Measurements from ENCODE around the gene NIPA2. TPM values are rescaled to one million over a fixed set of nuclear protein-coding genes. Genes with fewer than 3 reads are reported as not detected.

NIPA2 gene
- total RNA-seq, 1 donor from 2014 or later, result 98.8 TPM

DNA sequence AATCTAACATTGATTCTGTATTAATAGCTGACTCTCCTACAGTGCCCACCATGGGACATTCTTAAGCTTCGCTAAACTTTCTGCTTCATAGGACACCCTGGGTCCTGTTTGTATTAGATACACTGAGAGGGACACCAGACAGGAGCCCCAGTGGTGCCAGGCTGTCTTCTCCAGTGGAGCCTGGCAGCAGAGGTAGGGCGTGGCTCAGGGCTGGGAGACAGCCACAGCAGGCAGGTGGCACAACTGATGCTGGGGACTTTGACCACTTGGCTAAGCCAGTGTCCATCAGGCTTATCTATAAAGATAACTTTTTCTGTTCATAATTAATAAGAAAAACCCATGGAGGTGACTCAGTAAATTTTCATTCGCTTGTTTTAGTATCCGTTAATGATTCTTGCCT lies 30.2 kb upstream of the NIPA2 start:
- DNase-seq, result no peak
- Mint-ChIP-seq H3K36me3 (ENCODE audit: low read depth) (peaks cover 8% of the 10 kb centered on the region), H3K4me1 (peaks cover 12% of the 10 kb centered on the region), H3K27ac (no peak overlapping the region), H3K9me3 (no peaks in the 10 kb centered on the region), H3K27me3 (no peaks in the 10 kb centered on the region), H3K4me3 (no peak overlapping the region)
- ATAC-seq (ENCODE audit: low read depth), result no peak
- intact Hi-C loops (cut with micrococcal nuclease), result no loop called here
- TF ChIP-seq CTCF (IDR thresholded peaks at IDR 0.05), result no peak
- CTCF ChIA-PET, result no interaction called here
- POLR2A ChIA-PET, result no interaction called here

- CTCF ChIA-PET, result no interaction called here
- no peak for ATAC-seq (ENCODE audit: low read depth)
- no peak overlapping the region for H3K27ac Mint-ChIP-seq
These were observed 29.6 kb upstream of the NIPA2 start for GRCh38 chr15:22808761-22809280.

GRCh38 chr15:22810033-22810852 lies 28.2 kb upstream of the NIPA2 start:
- H3K27me3 Mint-ChIP-seq, result no peaks in the 10 kb centered on the region
- no peak overlapping the region for H3K4me3 Mint-ChIP-seq
- POLR2A ChIA-PET, result no interaction called here
- peaks cover 12% of the 10 kb centered on the region for H3K4me1 Mint-ChIP-seq
- DNase-seq (no peak), ATAC-seq (ENCODE audit: low read depth) (no peak)
- CTCF ChIA-PET, result interaction anchor here (0.9 kb wide), 1 partner anchor 13 kb away, joined by 4 read pairs; no protein-coding TSS in a partner anchor
- H3K9me3 Mint-ChIP-seq, result no peaks in the 10 kb centered on the region
- H3K36me3 Mint-ChIP-seq (ENCODE audit: low read depth), result peaks cover 20% of the 10 kb centered on the region
- intact Hi-C loops (cut with micrococcal nuclease), result no loop called here
- peak overlapping the region; percentile 71 for H3K27ac Mint-ChIP-seq
- TF ChIP-seq CTCF (IDR thresholded peaks at IDR 0.05), result no peak

More at GRCh38 chr15:22808761-22809280, 29.6 kb upstream of the NIPA2 start:
- no peak for TF ChIP-seq CTCF (IDR thresholded peaks at IDR 0.05)
- Mint-ChIP-seq H3K4me3 (no peak overlapping the region), H3K27me3 (no peaks in the 10 kb centered on the region), H3K36me3 (ENCODE audit: low read depth) (peaks cover 10% of the 10 kb centered on the region), H3K4me1 (peaks cover 12% of the 10 kb centered on the region), H3K9me3 (no peaks in the 10 kb centered on the region)
- intact Hi-C loops (cut with micrococcal nuclease), result no loop called here
- DNase-seq, result no peak
- POLR2A ChIA-PET, result no interaction called here

DNA sequence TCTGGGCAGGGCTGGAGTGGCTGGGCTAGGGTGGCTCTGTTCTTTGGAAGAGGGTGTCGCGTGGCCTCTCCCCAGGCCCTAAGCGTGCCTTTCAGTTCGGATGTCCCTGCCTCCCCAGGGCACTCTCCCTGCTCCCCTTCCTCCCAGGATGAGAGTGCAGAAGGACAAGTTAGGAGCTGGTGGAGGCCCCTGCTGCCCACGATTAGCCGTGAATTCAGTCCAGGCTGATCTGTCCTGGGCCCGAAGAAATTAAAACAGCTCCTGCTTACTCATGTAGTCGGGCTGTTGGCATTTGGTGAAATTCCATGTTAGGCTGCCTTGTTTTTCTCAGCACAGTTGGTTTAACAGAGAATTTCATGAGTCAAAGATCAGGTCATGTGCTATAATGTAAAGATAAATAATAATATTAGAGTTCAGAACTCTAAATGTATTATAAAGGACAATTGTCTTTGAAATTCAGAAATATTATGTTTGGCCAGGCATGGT lies 27.6 kb upstream of the NIPA2 start:
- ChIA-PET CTCF (interaction anchor here (0.9 kb wide), 2 partner anchors 13 to 275 kb away, joined by 3 to 4 read pairs; no protein-coding TSS in a partner anchor), POLR2A (no interaction called here)
- Mint-ChIP-seq H3K4me1 (peaks cover 12% of the 10 kb centered on the region), H3K4me3 (no peak overlapping the region), H3K27me3 (no peaks in the 10 kb centered on the region), H3K27ac (no peak overlapping the region), H3K36me3 (ENCODE audit: low read depth) (peaks cover 22% of the 10 kb centered on the region), H3K9me3 (no peaks in the 10 kb centered on the region)
- intact Hi-C loops (cut with micrococcal nuclease), result no loop called here
- TF ChIP-seq CTCF (IDR thresholded peaks at IDR 0.05), result no peak
- DNase-seq, result no peak
- no peak for ATAC-seq (ENCODE audit: low read depth)

GRCh38 chr15:22811640-22812039 lies 26.8 kb upstream of the NIPA2 start:
- intact Hi-C loops (cut with micrococcal nuclease), result no loop called here
- no peaks in the 10 kb centered on the region for H3K27me3 Mint-ChIP-seq
- POLR2A ChIA-PET, result no interaction called here
- H3K4me1 Mint-ChIP-seq, result peaks cover 12% of the 10 kb centered on the region
- H3K9me3 Mint-ChIP-seq, result no peaks in the 10 kb centered on the region
- TF ChIP-seq CTCF (IDR thresholded peaks at IDR 0.05), result no peak
- H3K27ac Mint-ChIP-seq, result no peak overlapping the region
- DNase-seq, result no peak
- ATAC-seq (ENCODE audit: low read depth), result peak; percentile 18
- no peak overlapping the region for H3K4me3 Mint-ChIP-seq
- H3K36me3 Mint-ChIP-seq (ENCODE audit: low read depth), result peaks cover 22% of the 10 kb centered on the region
- CTCF ChIA-PET, result interaction anchor here (0.6 to 0.9 kb wide), 3 partner anchors 19 to 274 kb away, joined by 3 read pairs; no protein-coding TSS in a partner anchor
